Stomach smooth muscle (tissue), 2 donors: ENCODE measurements around the gene TEX35.

Experiments used
- H3K27ac ChIP-seq: one replicate; pipeline ENCODE4 v1.7.0; 2013; ENCODE audit warnings: mild to moderate bottlenecking, low read length, inconsistent platforms
- H3K27me3 ChIP-seq, 2 donors: one replicate each; pipeline ENCODE4 v1.7.0; 2013; ENCODE audit warnings: low read length in 2 of 2; ENCODE audit not compliant: insufficient read depth in 2 of 2, control insufficient read depth in 1 of 2
- H3K36me3 ChIP-seq, 2 donors: one replicate each; pipeline ENCODE4 v1.7.0; 2013; ENCODE audit warnings: low read length in 2 of 2; ENCODE audit not compliant: control insufficient read depth in 2 of 2, insufficient read depth in 2 of 2
- H3K4me1 ChIP-seq: one replicate; pipeline ENCODE4 v1.7.0; 2013; ENCODE audit warnings: low read length; ENCODE audit not compliant: control insufficient read depth, insufficient read depth
- H3K4me3 ChIP-seq, 2 donors: one replicate each; pipeline ENCODE4 v1.7.0; 2013; ENCODE audit warnings: low read length in 2 of 2
- H3K9ac ChIP-seq, 2 donors: one replicate each; pipeline ENCODE4 v1.7.0; 2013; ENCODE audit warnings: low read length in 2 of 2, mild to moderate bottlenecking in 1 of 2
- H3K9me3 ChIP-seq, 2 donors: one replicate each; pipeline ENCODE4 v1.7.0; 2013; ENCODE audit warnings: low read length in 2 of 2; ENCODE audit not compliant: control insufficient read depth in 2 of 2
- donor health status: healthy.
- donor health status: Pancreatic carcinoma.

TEX35 gene

GRCh38 chr1:178516110-178516509 lies 3.2 kb downstream of the TEX35 start:
- Histone ChIP-seq H3K9ac (no peak overlapping the region), H3K36me3 (no peaks in the 10 kb centered on the region), H3K4me1 (no peaks in the 10 kb centered on the region), H3K9me3 (no peaks in the 10 kb centered on the region), H3K27ac (no peak overlapping the region), H3K4me3 (no peak overlapping the region), H3K27me3 (peaks cover 0 to 3% of the 10 kb centered on the region in 2 donors)

- no peaks in the 10 kb centered on the region for H3K4me1 ChIP-seq
- no peaks in the 10 kb centered on the region for H3K36me3 ChIP-seq
These were observed 6.0 kb downstream of the TEX35 start for GRCh38 chr1:178518894-178519293.

GRCh38 chr1:178520803-178521202 lies 7.9 kb downstream of the TEX35 start:
- Histone ChIP-seq H3K36me3 (no peaks in the 10 kb centered on the region), H3K4me3 (no peak overlapping the region), H3K27me3 (peaks cover 0 to 3% of the 10 kb centered on the region in 2 donors), H3K27ac (no peak overlapping the region), H3K9me3 (no peaks in the 10 kb centered on the region), H3K4me1 (no peaks in the 10 kb centered on the region), H3K9ac (no peak overlapping the region)

More at GRCh38 chr1:178518894-178519293, 6.0 kb downstream of the TEX35 start:
- Histone ChIP-seq H3K27ac (no peak overlapping the region), H3K27me3 (peaks cover 0 to 3% of the 10 kb centered on the region in 2 donors), H3K4me3 (no peak overlapping the region), H3K9ac (no peak overlapping the region), H3K9me3 (no peaks in the 10 kb centered on the region)

GRCh38 chr1:178521241-178521640 lies 8.3 kb downstream of the TEX35 start:
- Histone ChIP-seq H3K9me3 (no peaks in the 10 kb centered on the region), H3K4me3 (no peak overlapping the region), H3K36me3 (no peaks in the 10 kb centered on the region), H3K4me1 (no peaks in the 10 kb centered on the region), H3K27me3 (peaks cover 0 to 1% of the 10 kb centered on the region in 2 donors), H3K27ac (no peak overlapping the region), H3K9ac (no peak overlapping the region)

GRCh38 chr1:178527117-178527516 lies 14.2 kb downstream of the TEX35 start:
- Histone ChIP-seq H3K36me3 (no peaks in the 10 kb centered on the region), H3K4me3 (no peak overlapping the region), H3K9ac (no peak overlapping the region), H3K27ac (no peak overlapping the region), H3K4me1 (peaks cover 4% of the 10 kb centered on the region), H3K9me3 (no peaks in the 10 kb centered on the region), H3K27me3 (peaks cover 0 to 2% of the 10 kb centered on the region in 2 donors)

- Histone ChIP-seq H3K27ac (no peak overlapping the region), H3K4me1 (peaks cover 4% of the 10 kb centered on the region)
These were observed 15.5 kb downstream of the TEX35 start for GRCh38 chr1:178528228-178528952.

GRCh38 chr1:178528953-178529335 lies 16.0 kb downstream of the TEX35 start:
- H3K9ac ChIP-seq: no peak overlapping the region
- no peak overlapping the region for H3K4me3 ChIP-seq
- H3K4me1 ChIP-seq: peaks cover 4% of the 10 kb centered on the region
- no peaks in the 10 kb centered on the region for H3K36me3 ChIP-seq
- no peaks in the 10 kb centered on the region for H3K9me3 ChIP-seq
- peaks cover 0 to 2% of the 10 kb centered on the region in 2 donors for H3K27me3 ChIP-seq
- no peak overlapping the region for H3K27ac ChIP-seq

More at GRCh38 chr1:178528228-178528952, 15.5 kb downstream of the TEX35 start:
- no peaks in the 10 kb centered on the region for H3K36me3 ChIP-seq
- no peaks in the 10 kb centered on the region for H3K9me3 ChIP-seq
- H3K9ac ChIP-seq: no peak overlapping the region
- H3K27me3 ChIP-seq: peaks cover 0 to 2% of the 10 kb centered on the region in 2 donors
- H3K4me3 ChIP-seq: no peak overlapping the region

GRCh38 chr1:178529364-178530036 lies 16.6 kb downstream of the TEX35 start:
- H3K36me3 ChIP-seq: no peaks in the 10 kb centered on the region
- no peak overlapping the region for H3K4me3 ChIP-seq
- no peak overlapping the region for H3K27ac ChIP-seq
- no peaks in the 10 kb centered on the region for H3K9me3 ChIP-seq
- peaks cover 0 to 2% of the 10 kb centered on the region in 2 donors for H3K27me3 ChIP-seq
- H3K4me1 ChIP-seq: peaks cover 4% of the 10 kb centered on the region
- no peak overlapping the region for H3K9ac ChIP-seq

GRCh38 chr1:178530037-178530402 lies 17.1 kb downstream of the TEX35 start:
- Histone ChIP-seq H3K9ac (no peak overlapping the region), H3K4me3 (no peak overlapping the region), H3K9me3 (no peaks in the 10 kb centered on the region), H3K27me3 (peaks cover 0 to 2% of the 10 kb centered on the region in 2 donors), H3K4me1 (peaks cover 4% of the 10 kb centered on the region), H3K36me3 (no peaks in the 10 kb centered on the region), H3K27ac (no peak overlapping the region)

- Histone ChIP-seq H3K36me3 (no peaks in the 10 kb centered on the region), H3K4me1 (peaks cover 4% of the 10 kb centered on the region), H3K9ac (no peak overlapping the region), H3K27ac (no peak overlapping the region), H3K4me3 (no peak overlapping the region), H3K27me3 (peaks cover 0 to 2% of the 10 kb centered on the region in 2 donors), H3K9me3 (no peaks in the 10 kb centered on the region)
These were observed 17.6 kb downstream of the TEX35 start for GRCh38 chr1:178530502-178530901.

GRCh38 chr1:178531887-178532286 lies 19.0 kb downstream of the TEX35 start:
- Histone ChIP-seq H3K27ac (no peak overlapping the region), H3K9ac (no peak overlapping the region), H3K9me3 (no peaks in the 10 kb centered on the region), H3K36me3 (no peaks in the 10 kb centered on the region), H3K4me1 (peaks cover 4% of the 10 kb centered on the region), H3K4me3 (peak overlapping the region in 1 of 2 donors; percentile 35), H3K27me3 (peaks cover 0 to 2% of the 10 kb centered on the region in 2 donors)
